OCI-LY3 (cell line): ENCODE measurements around the gene FEM1B.

Experiments used
- H2AFZ ChIP-seq: fragments of 200-600, 300-600 bp; shearing (Covaris generic); 2 replicates; pipeline ENCODE4 v1.6.0; 2014; ENCODE audit warnings: antibody characterized with exemption, low read depth, low read length
- H3K27ac ChIP-seq: fragments of 200-600, 300-600 bp; sonication (generic); 2 replicates; pipeline ENCODE4 v1.5.1; 2014; ENCODE audit warnings: mild to moderate bottlenecking, low read length, moderate library complexity, mixed read lengths
- H3K27me3 ChIP-seq: fragments of 200-600, 300-600 bp; sonication (generic); 2 replicates; pipeline ENCODE4 v1.6.1; 2014; ENCODE audit warnings: low read depth, low read length, mixed read lengths
- H3K36me3 ChIP-seq: fragments of 200-600, 300-600 bp; sonication (generic); replicated peaks from 2 replicates; pipeline ENCODE3; 2014; ENCODE audit warnings: low read depth, low read length, mixed read lengths
- H3K4me1 ChIP-seq: fragments of 300-600, 200-600 bp; sonication (generic); 2 replicates; pipeline ENCODE4 v1.6.1; 2014; ENCODE audit warnings: low read length, mixed read lengths
- H3K4me2 ChIP-seq: fragments of 200-600, 300-600 bp; sonication (generic); 2 replicates; pipeline ENCODE4 v1.6.1; 2014; ENCODE audit warnings: low read length, mixed read lengths
- H3K4me3 ChIP-seq: fragments of 300-600, 200-600 bp; sonication (generic); 2 replicates; pipeline ENCODE4 v1.5.1; 2014; ENCODE audit warnings: antibody characterized with exemption, mild to moderate bottlenecking, low read length, moderate library complexity
- H3K79me2 ChIP-seq: fragments of 300-600, 200-600 bp; shearing (Covaris generic); 2 replicates; pipeline ENCODE4 v1.6.1; 2014; ENCODE audit warnings: mild to moderate bottlenecking, low read length, mixed read lengths
- H3K9ac ChIP-seq: fragments of 300-600, 200-600 bp; shearing (Covaris generic); 2 replicates; pipeline ENCODE4 v1.6.0; 2014; ENCODE audit warnings: mild to moderate bottlenecking, low read length, moderate library complexity
- H3K9me3 ChIP-seq: fragments of 200-600, 300-600 bp; shearing (Covaris generic); 2 replicates; pipeline ENCODE4 v1.6.1; 2014; ENCODE audit warnings: low read length, mixed read lengths; ENCODE audit not compliant: insufficient read depth
- H4K20me1 ChIP-seq: fragments of 200-600, 300-600 bp; sonication (generic); 2 replicates; pipeline ENCODE4 v1.6.1; 2016; ENCODE audit warnings: low read length, mixed read lengths; ENCODE audit not compliant: insufficient read depth
- EZH2phosphoT487 ChIP-seq: fragments of 200-600 bp; shearing (Covaris generic); IDR thresholded peaks from 2 replicates; pipeline ENCODE4 v1.6.1; 2018; ENCODE audit warnings: antibody characterized with exemption, mixed run types, low read depth
- TF ChIP-seq, protein P1 (sequence below): fragments of 200-600, 300-600 bp; sonication (generic); IDR thresholded peaks from 2 replicates; pipeline ENCODE4 v1.5.1; 2014; ENCODE audit warnings: antibody characterized with exemption, low read length, low read depth

FEM1B gene

DNA sequence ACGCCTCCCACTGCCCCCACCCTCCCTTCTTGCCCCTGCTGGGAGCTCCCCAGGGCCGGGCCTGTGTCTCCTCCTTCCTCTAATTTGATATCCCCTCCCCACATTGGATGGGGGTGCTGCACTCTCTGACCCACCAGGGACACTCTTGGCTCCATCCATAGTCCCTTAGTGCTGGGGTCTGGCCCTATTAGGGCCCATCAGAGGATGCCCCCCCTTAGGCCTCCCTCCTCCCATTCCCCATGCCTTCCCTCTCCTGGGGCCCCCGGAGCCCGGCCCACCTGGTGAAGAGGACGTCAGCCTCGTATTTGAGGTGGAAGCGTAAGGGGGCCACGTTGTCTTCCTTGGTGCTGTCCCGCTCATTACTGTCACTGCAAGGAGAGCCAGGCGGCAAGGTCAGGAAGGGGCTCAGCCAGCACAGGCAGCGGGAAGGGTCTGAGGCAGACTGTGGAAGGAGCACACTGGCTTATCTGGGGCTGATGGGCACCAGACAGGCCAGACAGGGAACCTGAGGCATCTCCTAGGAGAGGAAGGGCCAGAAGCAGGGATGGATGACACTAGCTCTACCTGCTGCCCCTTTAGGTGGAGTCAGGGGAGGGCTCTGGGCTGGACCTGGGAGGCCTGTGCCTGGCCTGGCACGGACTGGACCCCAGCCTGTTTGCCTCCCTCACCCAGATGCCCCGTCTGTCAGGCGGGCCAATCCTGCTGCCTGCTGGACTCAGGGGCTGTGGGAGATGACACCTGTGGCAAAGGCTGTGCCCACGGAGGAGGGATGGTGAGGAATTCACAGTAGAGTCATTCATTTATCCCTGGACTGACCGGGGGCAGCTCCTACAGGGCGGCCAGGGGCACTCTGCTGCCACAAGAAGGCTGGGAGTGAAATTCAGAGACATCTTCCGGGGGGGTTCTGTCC lies 36.2 kb downstream of the FEM1B start:
- Histone ChIP-seq H3K4me2 (no peak overlapping the region), H3K9me3 (no peaks in the 10 kb centered on the region), H3K9ac (no peak overlapping the region), H4K20me1 (no peaks in the 10 kb centered on the region), H3K4me1 (peaks cover 11% of the 10 kb centered on the region), H3K27me3 (no peaks in the 10 kb centered on the region), H3K79me2 (no peaks in the 10 kb centered on the region), H3K36me3 (no peaks in the 10 kb centered on the region), H2AFZ (no peak overlapping the region), H3K4me3 (no peak overlapping the region), H3K27ac (no peak overlapping the region)
- TF ChIP-seq EZH2phosphoT487: no peak
- TF ChIP-seq, protein P1, sequence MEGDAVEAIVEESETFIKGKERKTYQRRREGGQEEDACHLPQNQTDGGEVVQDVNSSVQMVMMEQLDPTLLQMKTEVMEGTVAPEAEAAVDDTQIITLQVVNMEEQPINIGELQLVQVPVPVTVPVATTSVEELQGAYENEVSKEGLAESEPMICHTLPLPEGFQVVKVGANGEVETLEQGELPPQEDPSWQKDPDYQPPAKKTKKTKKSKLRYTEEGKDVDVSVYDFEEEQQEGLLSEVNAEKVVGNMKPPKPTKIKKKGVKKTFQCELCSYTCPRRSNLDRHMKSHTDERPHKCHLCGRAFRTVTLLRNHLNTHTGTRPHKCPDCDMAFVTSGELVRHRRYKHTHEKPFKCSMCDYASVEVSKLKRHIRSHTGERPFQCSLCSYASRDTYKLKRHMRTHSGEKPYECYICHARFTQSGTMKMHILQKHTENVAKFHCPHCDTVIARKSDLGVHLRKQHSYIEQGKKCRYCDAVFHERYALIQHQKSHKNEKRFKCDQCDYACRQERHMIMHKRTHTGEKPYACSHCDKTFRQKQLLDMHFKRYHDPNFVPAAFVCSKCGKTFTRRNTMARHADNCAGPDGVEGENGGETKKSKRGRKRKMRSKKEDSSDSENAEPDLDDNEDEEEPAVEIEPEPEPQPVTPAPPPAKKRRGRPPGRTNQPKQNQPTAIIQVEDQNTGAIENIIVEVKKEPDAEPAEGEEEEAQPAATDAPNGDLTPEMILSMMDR: no peak

DNA sequence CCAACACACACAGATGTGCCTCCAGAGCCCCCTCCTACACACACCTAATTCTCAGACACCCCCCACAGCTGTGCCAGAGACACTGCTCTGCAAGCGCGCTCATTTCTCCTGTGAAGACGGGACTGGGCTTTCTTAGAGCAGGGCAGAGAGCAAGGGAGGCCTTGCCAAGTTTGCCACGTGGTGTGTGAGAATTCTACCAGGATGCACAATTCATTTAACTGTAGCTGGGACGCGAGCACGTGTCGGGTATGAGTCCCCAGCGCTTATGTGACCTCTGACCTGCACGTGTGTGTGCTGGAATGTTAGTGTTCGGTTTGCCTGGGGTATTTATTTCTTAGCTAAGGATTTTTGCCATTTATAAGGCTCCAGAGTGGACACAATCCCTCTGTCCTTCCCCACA lies 37.0 kb downstream of the FEM1B start:
- no peak overlapping the region for H3K4me3 ChIP-seq
- H3K79me2 ChIP-seq: no peaks in the 10 kb centered on the region
- no peaks in the 10 kb centered on the region for H3K36me3 ChIP-seq
- H3K9ac ChIP-seq: no peak overlapping the region
- no peak overlapping the region for H3K4me2 ChIP-seq
- H4K20me1 ChIP-seq: no peaks in the 10 kb centered on the region
- H3K4me1 ChIP-seq: peaks cover 11% of the 10 kb centered on the region
- TF ChIP-seq, protein P1: no peak
- no peak for TF ChIP-seq EZH2phosphoT487
- H2AFZ ChIP-seq: no peak overlapping the region
- H3K27ac ChIP-seq: no peak overlapping the region
- no peaks in the 10 kb centered on the region for H3K27me3 ChIP-seq
- no peaks in the 10 kb centered on the region for H3K9me3 ChIP-seq

DNA sequence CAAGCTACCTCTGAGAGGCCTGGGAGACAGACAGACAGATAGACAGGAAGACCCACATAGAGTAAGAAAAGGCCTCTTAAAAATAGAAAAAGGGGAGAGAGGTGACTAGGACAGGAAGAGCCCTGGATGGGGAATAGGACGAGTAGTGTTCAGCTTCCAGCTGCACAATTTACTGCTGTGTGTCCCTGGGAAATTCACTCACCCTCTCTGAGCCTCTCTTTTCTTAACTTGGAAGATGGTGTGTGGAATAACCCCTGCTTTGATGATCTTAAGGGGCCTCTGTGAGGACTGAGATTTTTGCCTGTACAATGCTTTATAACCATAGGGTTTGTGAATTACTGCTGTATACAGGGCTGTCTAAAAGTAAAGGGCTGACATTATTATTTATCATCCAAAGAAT lies 37.5 kb downstream of the FEM1B start:
- H2AFZ ChIP-seq: no peak overlapping the region
- no peak overlapping the region for H3K4me3 ChIP-seq
- H3K27ac ChIP-seq: no peak overlapping the region
- TF ChIP-seq, protein P1: no peak
- no peak for TF ChIP-seq EZH2phosphoT487
- no peaks in the 10 kb centered on the region for H4K20me1 ChIP-seq
- no peaks in the 10 kb centered on the region for H3K79me2 ChIP-seq
- peaks cover 10% of the 10 kb centered on the region for H3K4me1 ChIP-seq
- H3K9ac ChIP-seq: no peak overlapping the region
- no peak overlapping the region for H3K4me2 ChIP-seq
- H3K9me3 ChIP-seq: no peaks in the 10 kb centered on the region
- H3K36me3 ChIP-seq: no peaks in the 10 kb centered on the region
- H3K27me3 ChIP-seq: no peaks in the 10 kb centered on the region

DNA sequence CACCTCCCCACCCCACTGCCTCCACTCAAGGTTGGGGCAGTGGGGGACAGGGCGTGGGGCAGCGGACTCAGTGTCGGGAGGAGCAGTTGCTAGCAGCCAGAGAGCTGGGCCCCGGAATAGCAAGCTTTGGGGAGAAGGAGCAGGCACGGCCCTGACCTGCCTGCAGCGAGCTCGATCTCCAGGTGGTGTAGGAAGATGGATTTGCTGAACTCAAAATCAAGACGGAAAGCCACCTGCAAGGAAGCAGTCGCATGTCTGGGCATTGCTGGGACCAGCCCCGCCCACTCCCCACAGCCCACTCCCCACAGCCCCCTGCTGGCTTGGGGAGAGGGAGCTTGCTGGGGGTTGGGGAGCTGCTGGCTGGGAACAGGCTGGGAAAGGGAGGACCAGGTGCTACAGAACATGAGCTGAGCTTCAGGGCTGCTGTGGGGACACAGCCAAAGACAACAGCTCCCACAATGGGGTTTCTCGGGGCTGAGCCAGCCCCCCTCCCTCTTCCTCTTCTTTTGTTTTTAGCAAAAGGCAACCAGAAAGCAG lies 38.0 kb downstream of the FEM1B start:
- H3K27ac ChIP-seq: no peak overlapping the region
- no peaks in the 10 kb centered on the region for H3K27me3 ChIP-seq
- no peak for TF ChIP-seq EZH2phosphoT487
- TF ChIP-seq, protein P1: no peak
- no peak overlapping the region for H2AFZ ChIP-seq
- no peaks in the 10 kb centered on the region for H4K20me1 ChIP-seq
- H3K4me3 ChIP-seq: no peak overlapping the region
- H3K4me2 ChIP-seq: no peak overlapping the region
- no peaks in the 10 kb centered on the region for H3K79me2 ChIP-seq
- no peak overlapping the region for H3K9ac ChIP-seq
- H3K36me3 ChIP-seq: no peaks in the 10 kb centered on the region
- peaks cover 5% of the 10 kb centered on the region for H3K4me1 ChIP-seq
- H3K9me3 ChIP-seq: no peaks in the 10 kb centered on the region
